Cerebellar nuclear complex (tissue), 1 donor: ENCODE results near the gene ZEB2.

ENCODE experiments used
- DNase-seq, 2 experiments: peaks; one replicate each; lab custom pipeline; 2025; lab: John Stamatoyannopoulos, UW

The ZEB2 gene

DNA sequence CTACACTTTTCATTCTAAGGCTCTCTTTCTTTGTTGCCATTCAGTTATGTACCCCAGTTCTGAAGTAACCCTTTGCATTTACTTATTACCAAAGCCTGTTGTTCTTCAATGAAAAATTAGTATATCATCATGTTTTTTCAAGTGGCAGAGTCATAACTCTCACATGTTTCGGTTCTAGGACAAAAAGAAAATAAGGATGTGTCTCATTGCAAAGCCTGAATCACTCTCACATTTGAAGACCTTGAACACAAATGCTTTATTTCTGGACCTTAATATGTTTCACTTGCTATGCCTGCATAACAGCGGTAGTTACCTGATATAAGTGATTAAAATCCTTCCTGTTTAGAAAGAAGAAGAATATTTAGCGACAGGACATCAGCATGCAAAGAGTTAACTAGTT lies 49.1 kb downstream of the ZEB2 start:
- DNase-seq: no peak

GRCh38 chr2:144470334-144470733 lies 49.6 kb downstream of the ZEB2 start:
- DNase-seq: no peak

DNA sequence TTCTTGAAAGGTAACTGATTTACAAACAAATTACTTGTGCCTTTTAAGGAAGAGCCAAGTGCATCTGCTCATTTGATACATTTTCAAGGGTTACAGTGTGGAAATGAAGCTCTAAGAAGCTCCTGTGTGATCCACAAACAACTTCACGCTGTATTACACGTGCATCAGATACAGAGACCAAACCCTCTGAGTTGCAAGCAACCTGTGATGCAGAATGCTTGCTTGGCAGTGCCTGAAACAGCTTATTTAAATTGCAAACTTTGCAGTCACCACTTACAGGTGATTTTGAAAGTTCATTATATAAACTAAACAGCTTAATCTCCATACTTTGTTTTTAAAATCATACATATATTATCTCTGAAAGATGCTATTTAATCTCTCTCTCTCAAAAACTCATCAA lies 50.1 kb downstream of the ZEB2 start:
- no peak for DNase-seq

- no peak for DNase-seq
These were observed 50.9 kb downstream of the ZEB2 start for GRCh38 chr2:144468823-144469595.

DNA sequence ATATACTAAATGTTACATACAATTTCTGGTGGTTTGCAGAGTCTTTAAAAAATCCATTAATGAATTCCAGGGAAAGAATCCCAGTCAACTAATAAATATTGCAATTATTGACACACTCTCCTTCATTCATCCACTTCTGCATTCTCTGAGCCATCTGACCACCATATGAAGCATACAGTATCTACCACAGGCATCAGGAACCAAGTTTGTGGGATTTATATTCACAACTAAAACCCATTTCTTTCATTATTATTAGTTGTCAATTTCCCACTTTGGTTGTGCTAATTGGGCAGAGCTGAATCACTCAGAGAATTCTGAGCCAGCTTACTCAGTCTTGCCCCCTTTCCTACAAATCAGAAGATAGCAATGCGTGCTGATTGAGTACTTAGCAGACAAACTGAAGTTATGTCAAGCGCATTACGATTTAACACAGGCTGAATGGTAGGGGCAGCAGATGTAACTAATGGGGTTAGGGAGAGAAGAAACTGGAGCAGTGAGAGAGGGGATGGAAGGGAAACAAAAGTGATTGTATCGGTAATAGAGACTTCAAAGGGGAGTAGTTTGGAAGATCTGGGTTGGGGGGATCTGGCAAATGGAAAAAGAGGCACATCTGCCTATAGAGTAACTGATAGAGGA lies 52.3 kb downstream of the ZEB2 start:
- DNase-seq: no peak

DNA sequence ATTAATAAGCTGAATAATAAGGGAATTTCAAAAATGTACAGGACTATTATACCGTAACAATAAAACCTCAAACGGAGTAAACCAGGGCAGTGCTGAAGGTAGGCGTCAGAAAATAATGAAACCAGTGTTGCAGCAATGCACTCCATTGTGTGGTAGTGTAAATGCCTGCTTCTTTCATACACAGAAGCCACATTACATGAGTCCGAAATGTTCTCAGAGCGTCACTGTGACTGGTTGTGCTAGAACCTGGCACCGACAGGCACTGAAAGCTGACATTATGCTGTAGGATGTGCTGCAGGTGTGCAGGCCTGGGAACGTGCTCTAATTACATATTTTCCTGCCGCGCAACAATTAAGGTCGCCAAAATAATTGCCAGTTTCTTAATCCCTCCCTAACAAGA lies 53.3 kb downstream of the ZEB2 start:
- DNase-seq: no peak

GRCh38 chr2:144465749-144466148 lies 54.2 kb downstream of the ZEB2 start:
- DNase-seq: no peak

DNA sequence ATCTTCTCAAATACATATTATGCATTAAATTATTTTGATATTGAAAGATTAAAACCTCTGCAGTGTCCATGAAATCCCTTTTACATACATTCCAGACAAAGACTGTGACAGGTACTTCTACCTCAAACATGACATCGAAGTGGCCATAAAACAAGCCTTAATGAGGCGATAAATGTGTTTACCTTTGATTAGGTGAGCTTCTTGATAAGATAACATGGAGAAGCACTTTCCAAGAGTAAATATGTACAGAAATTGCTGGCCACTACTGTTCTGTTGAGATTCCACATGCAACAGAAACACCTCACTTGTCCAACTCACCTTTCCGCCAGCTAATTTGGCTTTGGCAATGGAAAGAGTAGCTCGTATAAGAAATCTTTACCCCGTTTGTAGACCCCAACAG lies 55.2 kb downstream of the ZEB2 start:
- DNase-seq: no peak

DNA sequence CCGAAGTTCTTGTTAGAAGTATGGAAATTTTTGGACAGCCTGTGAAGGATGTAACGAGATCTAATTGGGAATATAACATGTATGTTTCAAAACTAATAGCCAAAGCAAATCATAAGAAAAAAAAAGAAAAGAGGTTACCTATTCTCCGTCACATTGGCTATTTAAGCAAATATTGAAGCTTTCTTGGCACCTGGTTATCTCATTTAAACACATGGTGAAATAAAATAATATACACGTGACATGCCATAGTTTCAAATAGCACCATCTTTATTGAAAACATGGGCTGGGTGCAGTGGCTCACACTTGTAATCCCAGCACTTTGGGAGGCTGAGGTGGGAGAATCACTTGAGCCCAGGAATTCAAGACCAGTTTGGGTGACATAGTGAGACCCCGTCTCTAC lies 56.7 kb downstream of the ZEB2 start:
- DNase-seq: no peak

DNA sequence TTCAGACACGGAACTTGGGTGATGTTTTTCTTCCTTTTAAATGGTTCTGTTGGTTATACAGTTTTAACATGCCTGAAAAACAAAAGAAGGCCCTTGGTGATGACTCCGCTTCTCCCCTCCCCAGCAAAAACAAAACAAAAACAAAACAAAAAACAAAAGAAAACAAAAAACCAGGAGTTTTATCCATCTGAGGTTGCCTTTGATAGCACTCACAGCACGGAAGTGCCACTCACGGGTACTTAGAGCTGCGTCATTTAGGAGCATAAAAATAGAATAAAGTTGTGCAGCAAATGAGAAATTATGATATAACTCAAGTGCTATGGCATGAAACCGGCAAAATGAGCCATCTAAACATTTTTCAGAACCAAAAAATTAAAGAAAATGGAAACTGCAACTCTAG lies 57.7 kb downstream of the ZEB2 start:
- DNase-seq: no peak

GRCh38 chr2:144461308-144461766 lies 58.6 kb downstream of the ZEB2 start:
- no peak for DNase-seq

- no peak for DNase-seq
These were observed 59.1 kb downstream of the ZEB2 start for GRCh38 chr2:144460727-144461307.

GRCh38 chr2:144459937-144460336 lies 60.0 kb downstream of the ZEB2 start:
- DNase-seq: no peak

GRCh38 chr2:144459286-144459685 lies 60.6 kb downstream of the ZEB2 start:
- DNase-seq: no peak

DNA sequence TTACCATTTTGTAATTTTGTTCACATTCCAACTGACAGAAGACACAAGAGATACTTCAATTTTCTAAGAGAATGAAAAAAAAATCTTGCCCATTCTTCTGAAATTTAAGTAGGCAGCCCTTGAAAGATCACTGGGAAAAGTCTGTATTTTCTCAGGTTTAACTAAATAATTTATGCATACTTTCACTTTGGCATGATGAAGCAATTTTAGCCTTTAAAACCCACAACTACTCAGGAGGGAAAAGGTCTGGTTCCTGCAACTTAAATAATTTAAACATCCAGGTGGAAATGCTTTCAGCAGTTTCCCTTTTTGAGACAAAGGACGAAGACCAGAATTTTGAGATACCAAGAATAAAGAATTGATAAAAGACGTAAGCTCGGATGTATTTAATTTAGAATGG lies 61.4 kb downstream of the ZEB2 start:
- no peak for DNase-seq

DNA sequence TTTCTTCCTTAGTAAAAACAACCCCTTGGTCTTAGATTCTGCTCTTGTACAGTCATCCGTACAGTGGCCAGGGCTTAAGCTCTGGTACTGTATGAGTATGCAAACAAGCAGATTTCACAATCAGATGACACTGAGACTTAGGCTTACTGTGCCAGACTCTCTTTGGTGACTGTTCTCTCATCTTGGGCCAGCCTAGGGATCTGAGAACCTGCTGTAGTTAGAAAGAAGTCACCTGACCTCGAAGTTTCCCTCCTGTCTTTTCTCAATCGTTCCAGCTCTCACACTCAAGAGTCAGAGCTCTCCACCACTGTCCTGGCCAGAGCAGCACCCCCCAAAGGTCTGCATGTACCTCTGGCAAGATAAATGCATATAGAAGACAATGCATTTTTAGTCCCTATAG lies 63.2 kb downstream of the ZEB2 start:
- DNase-seq: no peak

DNA sequence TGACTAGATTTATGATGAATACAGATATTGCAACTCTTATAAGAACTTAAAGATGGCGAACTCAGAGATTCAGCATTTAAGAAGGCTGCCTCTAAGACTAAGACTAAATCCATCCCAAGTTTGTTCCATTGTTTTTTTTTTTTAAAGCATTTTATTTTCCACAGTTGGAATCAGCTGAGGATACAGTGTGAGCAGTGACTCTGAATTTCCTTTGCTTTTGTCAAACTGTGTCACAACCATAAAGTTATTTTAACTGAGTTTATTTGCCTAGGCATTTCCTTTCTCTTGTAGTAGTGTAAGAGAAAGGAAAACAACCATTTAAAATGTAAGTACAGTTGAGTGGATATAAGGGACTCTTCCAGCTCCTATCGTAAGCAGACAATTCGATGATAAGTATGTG lies 63.9 kb downstream of the ZEB2 start:
- no peak for DNase-seq

DNA sequence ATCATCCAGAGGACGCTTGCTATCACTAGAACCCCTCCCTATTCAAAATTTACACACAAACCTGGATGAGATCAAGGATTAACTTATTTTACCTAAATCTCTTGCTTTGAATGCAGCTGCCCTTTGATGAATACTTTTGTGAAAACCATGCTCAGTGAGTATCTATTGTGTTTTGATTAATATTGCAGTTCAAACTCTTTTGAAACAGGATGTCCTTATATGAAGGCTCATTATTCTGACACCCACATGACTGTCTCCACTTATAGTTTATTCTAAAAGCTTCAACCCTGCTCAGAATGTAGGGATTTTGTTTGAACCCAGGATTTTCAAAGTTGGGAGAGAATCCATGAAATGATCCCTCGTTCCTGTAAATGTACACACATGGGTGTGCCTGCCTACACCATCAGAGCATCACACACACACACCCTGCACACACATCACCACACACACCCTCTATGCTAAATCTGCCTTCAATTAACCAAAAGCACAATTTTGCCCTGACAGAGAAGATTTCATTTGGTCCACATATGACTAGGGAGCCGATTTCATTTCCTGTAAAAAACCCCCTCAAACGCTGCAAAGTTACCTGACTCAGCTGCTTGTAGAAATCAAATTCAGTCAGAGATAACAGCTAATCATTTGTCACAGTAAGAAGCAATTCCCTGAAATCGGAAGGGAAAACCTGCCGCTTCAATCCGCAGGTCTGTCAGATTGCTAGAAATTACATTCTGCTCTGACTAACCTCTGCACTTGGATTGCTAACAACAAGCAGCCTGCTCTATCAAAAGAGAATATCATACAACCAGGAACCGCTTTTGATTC lies 65.2 kb downstream of the ZEB2 start:
- DNase-seq: no peak

- no peak for DNase-seq
These were observed 66.3 kb downstream of the ZEB2 start for GRCh38 chr2:144453486-144454158.

DNA sequence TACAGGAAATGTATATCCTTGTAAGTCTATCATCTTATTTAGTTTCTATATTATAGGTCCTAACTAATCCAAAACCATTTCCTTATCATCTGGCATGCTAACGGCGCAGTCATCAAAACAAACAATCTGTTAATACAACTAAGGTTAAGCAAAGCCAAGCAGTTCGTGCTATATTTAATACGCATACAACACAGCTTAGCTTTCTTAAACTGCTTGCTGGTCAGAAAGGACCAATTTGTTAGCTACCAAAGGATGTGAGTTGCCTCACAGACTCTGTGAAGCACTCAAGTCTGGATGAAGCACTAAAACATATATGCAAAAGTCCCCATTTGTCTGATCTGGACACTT lies 67.0 kb downstream of the ZEB2 start:
- no peak for DNase-seq

- DNase-seq: no peak
These were observed 67.5 kb downstream of the ZEB2 start for GRCh38 chr2:144452169-144452988.
